Measurements from ENCODE around the gene MT1M.
"Not testable (repeated sequence)": the region's sequence is repeated elsewhere in the genome, so short reads cannot be mapped to it uniquely, and the experiment has no call there.

Gene MT1M

GRCh38 chr16:56674570-56674969 is 42.1 kb downstream of the MT1M start:
- not testable (repeated sequence) for DNase-seq (ENCODE audit: low read depth)

- DNase-seq (ENCODE audit: low read depth): no peak
Measured at GRCh38 chr16:56675685-56676210, 43.3 kb downstream of the MT1M start.

- no peak for DNase-seq (ENCODE audit: low read depth)
Measured at GRCh38 chr16:56677474-56677873, 45.0 kb downstream of the MT1M start.

GRCh38 chr16:56679078-56679730 is 46.7 kb downstream of the MT1M start:
- no peak for DNase-seq (ENCODE audit: low read depth)

- no peak for DNase-seq (ENCODE audit: low read depth)
Measured at GRCh38 chr16:56679818-56680217, 47.4 kb downstream of the MT1M start.

- peak; percentile 91 for DNase-seq (ENCODE audit: low read depth)
Measured at GRCh38 chr16:56681939-56682702, 49.7 kb downstream of the MT1M start, which contains the start of gene MT1X. TSS of gene MT1X (plus strand) at chr16:56682470. CDS start at chr16:56682541, 71 bp downstream.

GRCh38 chr16:56682703-56683397 is 50.4 kb downstream of the MT1M start:
- no peak for DNase-seq (ENCODE audit: low read depth)
